Measurements from ENCODE around the gene SGMS1.
A peak's percentile ranks its signal among the peaks of the same experiment; 100 is the strongest.

The SGMS1 gene

DNA sequence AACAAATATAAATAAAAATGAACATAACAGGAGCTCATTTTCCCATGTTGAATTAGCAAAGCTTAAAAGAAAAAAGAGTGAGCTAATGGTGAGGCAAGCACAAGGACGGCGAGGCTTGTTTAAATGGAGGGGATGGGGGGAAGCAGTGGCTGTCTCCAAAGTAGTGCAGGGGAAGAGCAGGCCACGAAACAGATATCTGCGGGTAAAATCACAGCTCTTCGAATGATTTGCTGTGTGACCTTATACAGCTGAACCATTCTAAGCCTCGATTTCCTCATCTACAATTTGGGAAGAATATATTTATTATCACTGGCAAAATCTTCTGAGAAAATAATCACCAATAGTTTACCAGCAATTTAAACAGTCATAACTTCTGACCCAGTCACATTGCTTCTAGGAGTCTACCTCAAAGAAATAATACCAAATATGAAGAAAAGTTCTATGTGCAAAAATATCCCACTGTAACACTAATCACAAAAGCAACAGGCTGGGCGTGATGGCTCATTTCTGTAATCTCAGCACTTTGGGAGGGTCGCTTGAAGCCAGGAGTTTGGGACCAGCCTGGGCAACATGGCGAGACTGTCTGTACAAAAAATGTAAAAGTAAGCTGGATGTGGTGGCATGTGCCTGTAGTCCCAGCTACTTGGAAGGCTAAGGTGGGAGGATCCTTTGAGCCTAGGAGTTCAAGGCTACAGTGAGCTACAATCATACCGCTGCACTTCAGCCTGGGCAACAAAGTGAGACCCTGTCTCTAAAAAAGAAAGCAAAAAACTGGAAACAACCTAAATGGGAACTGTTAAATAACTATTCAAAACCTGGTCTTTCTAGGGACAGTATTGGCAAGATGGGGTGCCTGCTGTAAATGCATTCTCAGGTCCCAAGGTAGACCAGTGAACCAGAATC, 309.3 kb downstream of the SGMS1 start:
- Histone ChIP-seq H3K27me3 (replicated peaks) (no peaks in the 10 kb centered on the region), H3K4me3 (ENCODE audit: low read depth, low read length) (no peak overlapping the region), H3K36me3 (replicated peaks) (peaks cover 4% of the 10 kb centered on the region), H3K27ac (no peak overlapping the region)
- in situ Hi-C loops (cut with HindIII; ENCODE audit: low pct_ligation_motif_present, low sequenced_read_pairs): no loop called here
- TF ChIP-seq, protein P1, sequence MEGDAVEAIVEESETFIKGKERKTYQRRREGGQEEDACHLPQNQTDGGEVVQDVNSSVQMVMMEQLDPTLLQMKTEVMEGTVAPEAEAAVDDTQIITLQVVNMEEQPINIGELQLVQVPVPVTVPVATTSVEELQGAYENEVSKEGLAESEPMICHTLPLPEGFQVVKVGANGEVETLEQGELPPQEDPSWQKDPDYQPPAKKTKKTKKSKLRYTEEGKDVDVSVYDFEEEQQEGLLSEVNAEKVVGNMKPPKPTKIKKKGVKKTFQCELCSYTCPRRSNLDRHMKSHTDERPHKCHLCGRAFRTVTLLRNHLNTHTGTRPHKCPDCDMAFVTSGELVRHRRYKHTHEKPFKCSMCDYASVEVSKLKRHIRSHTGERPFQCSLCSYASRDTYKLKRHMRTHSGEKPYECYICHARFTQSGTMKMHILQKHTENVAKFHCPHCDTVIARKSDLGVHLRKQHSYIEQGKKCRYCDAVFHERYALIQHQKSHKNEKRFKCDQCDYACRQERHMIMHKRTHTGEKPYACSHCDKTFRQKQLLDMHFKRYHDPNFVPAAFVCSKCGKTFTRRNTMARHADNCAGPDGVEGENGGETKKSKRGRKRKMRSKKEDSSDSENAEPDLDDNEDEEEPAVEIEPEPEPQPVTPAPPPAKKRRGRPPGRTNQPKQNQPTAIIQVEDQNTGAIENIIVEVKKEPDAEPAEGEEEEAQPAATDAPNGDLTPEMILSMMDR (IDR thresholded peaks at IDR 0.05; ENCODE audit: low read depth, low read length, missing control alignments): no peak
- DNase-seq: no peak

DNA sequence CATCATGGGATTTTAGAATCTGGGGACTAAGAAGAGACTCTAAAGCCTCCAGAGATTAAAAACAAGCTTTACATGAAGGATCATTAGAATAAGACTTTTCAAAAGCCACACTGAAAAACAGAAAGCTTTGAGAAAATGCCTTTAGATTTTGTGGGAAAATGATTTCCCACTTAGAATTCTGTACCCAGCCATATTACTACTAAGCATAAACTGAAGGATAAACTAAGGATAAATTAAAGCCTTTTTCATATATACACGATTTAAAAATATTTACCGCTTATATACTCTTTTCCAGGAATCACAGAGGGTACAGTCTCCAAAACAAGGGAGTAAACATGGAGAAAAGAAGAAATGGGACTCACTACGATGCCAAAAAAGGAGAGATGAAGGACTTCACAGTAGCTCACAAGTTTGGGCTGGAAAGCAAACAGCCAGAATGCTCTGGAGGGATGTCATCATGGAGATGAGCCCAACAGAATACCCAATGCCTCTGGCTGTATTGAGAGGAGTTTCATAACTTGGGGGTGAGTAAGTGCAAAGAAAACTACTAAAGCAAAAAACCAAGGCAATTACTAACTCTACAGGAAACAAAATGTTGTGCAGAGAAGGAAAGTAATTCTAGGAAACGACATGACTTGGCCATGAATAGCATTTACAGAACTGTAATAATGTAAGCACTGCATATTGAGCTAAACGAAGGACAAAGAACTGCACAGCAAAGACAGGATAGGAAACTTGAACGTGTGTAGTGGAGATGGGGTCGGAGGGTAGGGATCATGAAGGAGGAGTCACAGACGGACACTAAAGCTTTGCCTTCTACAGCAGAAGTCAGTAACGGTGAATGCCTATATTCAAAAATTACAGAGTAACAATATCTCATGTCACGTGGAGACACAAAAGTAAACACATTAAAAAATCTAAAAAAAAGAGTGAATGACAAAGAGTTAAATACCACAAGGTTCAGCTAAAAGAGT, 311.0 kb downstream of the SGMS1 start:
- in situ Hi-C loops (cut with HindIII; ENCODE audit: low pct_ligation_motif_present, low sequenced_read_pairs): no loop called here
- H3K36me3 ChIP-seq (replicated peaks): peaks cover 4% of the 10 kb centered on the region
- no peaks in the 10 kb centered on the region for H3K27me3 ChIP-seq (replicated peaks)
- no peak overlapping the region for H3K27ac ChIP-seq
- H3K4me3 ChIP-seq (ENCODE audit: low read depth, low read length): no peak overlapping the region
- DNase-seq: peak; percentile 70
- TF ChIP-seq, protein P1 (IDR thresholded peaks at IDR 0.05; ENCODE audit: low read depth, low read length, missing control alignments): no peak

DNA sequence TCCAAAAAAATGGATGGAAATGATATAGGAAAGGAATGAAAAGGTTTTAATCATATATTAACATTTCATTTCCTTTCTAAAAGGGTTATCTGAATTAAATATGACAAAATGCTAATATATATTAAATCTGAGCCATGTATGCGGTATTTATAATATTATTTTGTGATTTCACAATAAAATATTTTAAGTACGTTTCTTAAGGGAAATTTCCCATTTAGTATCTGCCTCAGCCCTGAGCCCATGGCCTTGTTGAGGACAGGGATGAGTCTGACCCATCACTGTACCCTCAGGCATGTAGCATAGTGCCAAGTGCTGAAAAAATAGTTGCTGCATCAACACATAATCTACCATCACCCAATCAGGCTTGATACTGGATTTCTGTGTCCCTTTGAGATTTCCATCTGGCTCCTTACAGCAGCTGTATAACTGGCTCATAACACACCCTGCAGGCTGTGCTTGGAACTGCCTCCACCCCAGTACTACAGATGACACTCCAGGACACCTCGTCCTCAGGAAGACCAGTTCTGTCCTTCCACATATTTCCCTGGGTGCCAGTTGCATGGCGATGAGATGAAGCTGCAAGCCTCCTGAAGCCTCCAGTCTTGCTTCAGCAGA, 313.1 kb downstream of the SGMS1 start:
- peaks cover 6% of the 10 kb centered on the region for H3K36me3 ChIP-seq (replicated peaks)
- in situ Hi-C loops (cut with HindIII; ENCODE audit: low pct_ligation_motif_present, low sequenced_read_pairs): no loop called here
- H3K4me3 ChIP-seq (ENCODE audit: low read depth, low read length): no peak overlapping the region
- no peak for DNase-seq
- H3K27me3 ChIP-seq (replicated peaks): no peaks in the 10 kb centered on the region
- TF ChIP-seq, protein P1 (IDR thresholded peaks at IDR 0.05; ENCODE audit: low read depth, low read length, missing control alignments): peak; percentile 59
- H3K27ac ChIP-seq: no peak overlapping the region

DNA sequence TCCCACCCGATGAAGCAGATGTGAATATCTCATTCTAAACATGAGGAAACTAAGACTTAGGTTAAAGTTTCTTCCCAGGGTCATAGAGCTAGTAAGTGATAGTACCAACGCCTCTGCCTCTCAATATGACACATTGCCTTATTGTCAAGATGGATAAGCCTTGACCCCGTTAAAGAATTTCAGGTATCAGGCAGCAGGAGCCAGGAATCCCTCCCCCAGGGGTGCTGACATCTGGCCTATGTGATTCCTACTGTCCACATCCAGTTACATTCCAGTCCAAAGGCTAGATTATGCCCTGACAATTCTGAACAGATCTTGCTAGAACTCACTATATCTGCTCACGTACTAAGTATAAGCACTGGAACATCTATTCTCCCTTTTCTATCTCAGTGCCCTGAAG, 314.4 kb downstream of the SGMS1 start:
- Histone ChIP-seq H3K4me3 (ENCODE audit: low read depth, low read length) (no peak overlapping the region), H3K27ac (no peak overlapping the region), H3K36me3 (replicated peaks) (peaks cover 6% of the 10 kb centered on the region), H3K27me3 (replicated peaks) (no peaks in the 10 kb centered on the region)
- DNase-seq: no peak
- in situ Hi-C loops (cut with HindIII; ENCODE audit: low pct_ligation_motif_present, low sequenced_read_pairs): no loop called here
- TF ChIP-seq, protein P1 (IDR thresholded peaks at IDR 0.05; ENCODE audit: low read depth, low read length, missing control alignments): no peak

DNA sequence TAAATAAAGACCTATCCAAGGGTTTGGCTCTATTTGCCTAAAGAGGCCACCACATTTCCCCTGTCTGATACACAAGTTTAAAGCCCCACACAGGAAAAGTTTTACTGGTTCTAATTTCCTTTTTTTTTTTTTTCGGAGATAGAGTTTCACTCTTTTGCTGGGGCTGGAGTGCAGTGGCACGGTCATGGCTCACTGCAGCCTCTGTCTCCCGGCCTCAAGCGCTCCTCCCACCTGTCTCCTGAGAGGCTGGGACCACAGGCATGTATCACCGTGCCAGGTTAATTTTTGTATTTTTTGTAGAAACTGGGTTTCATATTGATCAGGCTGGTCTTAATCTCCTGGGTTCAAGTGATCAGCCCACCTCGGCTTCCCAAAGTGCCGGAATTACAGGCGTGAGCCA, 319.1 kb downstream of the SGMS1 start:
- no peak overlapping the region for H3K27ac ChIP-seq
- H3K36me3 ChIP-seq (replicated peaks): peaks cover 2% of the 10 kb centered on the region
- in situ Hi-C loops (cut with HindIII; ENCODE audit: low pct_ligation_motif_present, low sequenced_read_pairs): no loop called here
- H3K4me3 ChIP-seq (ENCODE audit: low read depth, low read length): no peak overlapping the region
- H3K27me3 ChIP-seq (replicated peaks): no peaks in the 10 kb centered on the region
- no peak for DNase-seq
- TF ChIP-seq, protein P1 (IDR thresholded peaks at IDR 0.05; ENCODE audit: low read depth, low read length, missing control alignments): no peak

Measured in brain microvascular endothelial cell (primary cell).